Measurements from ENCODE around the gene SGCA. TPM values are rescaled to one million over a fixed set of nuclear protein-coding genes. Genes with fewer than 3 reads are reported as not detected.

The SGCA gene
- total and polyA plus RNA-seq, 10 of the 15 experiments (the other 5 are each of a cell fraction or from before 2014, with no cell fraction given) = 0.13 to 2.2 (median 0.50) TPM; not detected in 2

DNA sequence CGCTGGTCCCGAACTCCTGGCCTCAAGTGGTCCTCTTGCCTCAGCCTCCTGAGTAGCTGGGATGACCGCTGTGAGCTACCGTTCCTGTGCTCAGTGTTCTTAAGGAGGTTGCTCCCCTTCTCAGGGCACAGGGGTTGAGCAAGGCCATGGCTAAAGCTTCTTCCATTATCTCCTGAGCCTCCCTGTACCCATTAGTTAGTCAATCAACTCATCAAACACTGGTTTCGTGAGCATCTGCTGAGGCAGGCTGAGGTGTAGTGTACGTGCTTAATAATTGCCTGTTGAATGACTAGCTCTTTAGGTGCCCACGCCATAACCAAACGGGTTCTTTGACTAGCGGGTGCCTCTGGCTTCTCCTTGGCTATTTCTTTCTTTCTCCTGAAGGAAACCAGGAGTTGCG, 11.7 kb downstream of the SGCA start:
- Histone ChIP-seq H3K4me3 (no peak overlapping the region), H2AFZ (ENCODE audit: control insufficient read depth, low read depth, low read length) (no peak overlapping the region), H3K9me3 (replicated peaks; ENCODE audit: control insufficient read depth, insufficient read depth, low read length) (no peaks in the 10 kb centered on the region), H3K36me3 (ENCODE audit: control insufficient read depth in 2 of 2, insufficient read depth in 2 of 2, low read length in 1 of 2) (no peaks in the 10 kb centered on the region; a peak in 1 of 4 replicates), H3K9ac (ENCODE audit: control insufficient read depth, insufficient read depth, low read length) (no peak overlapping the region), H3K4me2 (ENCODE audit: control insufficient read depth, insufficient read depth) (no peak overlapping the region), H3K79me2 (ENCODE audit: control insufficient read depth, insufficient read depth, low read length) (no peaks in the 10 kb centered on the region), H3K27me3 (replicated peaks in 1 of 2; ENCODE audit: control insufficient read depth in 2 of 2, insufficient read depth in 2 of 2, low read length in 1 of 2) (no peaks in the 10 kb centered on the region), H3K27ac (ENCODE audit: control insufficient read depth, insufficient read depth) (no peak overlapping the region), H4K20me1 (ENCODE audit: control insufficient read depth, insufficient read depth) (no peaks in the 10 kb centered on the region), H3K4me1 (ENCODE audit: control insufficient read depth, insufficient read depth, low read length) (0 out of 2 replicates have a peak, but pooled peaks cover 3% of the 10 kb centered on the region)
- intact Hi-C loops (cut with micrococcal nuclease; ENCODE audit: unreplicated experiment) = no loop called here
- BruUV-seq (replicated peaks) = no TSS peak
- DNase-seq (ENCODE audit: low read depth, low spot score) (no peak), ATAC-seq (no peak), FAIRE-seq (no peak)
- in situ Hi-C loops (cut with MboI) = no loop called here
- WGBS (ENCODE audit: insufficient coverage, insufficient replicate concordance, low lambda C conversion rate, missing lambda C conversion rate) = 80% methylated on average over 10 of the region's 10 CpGs
- CTCF ChIA-PET = interaction anchor here (0.6 to 17.0 kb wide), 17 partner anchors 8 to 148 kb away, joined by 3 to 514 read pairs (median 5); partner anchors contain the start of gene TMEM92
- POLR2A ChIA-PET = no interaction called here
- SMC1A ChIA-PET (ENCODE audit: uncharacterized antibody, unreplicated experiment) = interaction anchor here (0.6 to 2.6 kb wide), 8 partner anchors 9 to 119 kb away, joined by 3 to 17 read pairs (median 3); no protein-coding TSS in a partner anchor
- RAD21 ChIA-PET (ENCODE audit: unreplicated experiment) = interaction anchor here (0.7 to 2.4 kb wide), 7 partner anchors 8 to 114 kb away, joined by 3 to 16 read pairs (median 3); no protein-coding TSS in a partner anchor
- TF ChIP-seq WRNIP1 (IDR thresholded peaks at IDR 0.05; ENCODE audit: borderline replicate concordance, low read depth, low read length) (no peak), ASH2L (IDR thresholded peaks at IDR 0.05; ENCODE audit: borderline replicate concordance, low read depth) (no peak), SMAD1 (IDR thresholded peaks at IDR 0.05; ENCODE audit: low read depth, partially characterized antibody) (no peak), BCL11A (IDR thresholded peaks at IDR 0.05; ENCODE audit: low read depth, low read length) (no peak), BMI1 (IDR thresholded peaks at IDR 0.05; ENCODE audit: borderline replicate concordance) (no peak), ELK1 (IDR thresholded peaks at IDR 0.05; ENCODE audit: low read depth, low read length) (no peak), EZH2 (IDR thresholded peaks at IDR 0.05; ENCODE audit: borderline replicate concordance, control insufficient read depth, low read depth, low read length) (no peak), SMAD5 (IDR thresholded peaks at IDR 0.05; ENCODE audit: low read depth) (no peak), NFYA (IDR thresholded peaks at IDR 0.05; ENCODE audit: borderline replicate concordance, low read depth, low read length) (no peak), HDAC2 (IDR thresholded peaks at IDR 0.05) (no peak), ATF7 (IDR thresholded peaks at IDR 0.05; ENCODE audit: low read depth) (no peak), MTA3 (IDR thresholded peaks at IDR 0.05; ENCODE audit: borderline replicate concordance, low read length) (no peak), SP1 (IDR thresholded peaks at IDR 0.05; ENCODE audit: low read depth, low read length) (no peak), SREBF1 (IDR thresholded peaks at IDR 0.05; ENCODE audit: low read length) (no peak), TCF3 (IDR thresholded peaks at IDR 0.05; ENCODE audit: borderline replicate concordance, insufficient read depth, low read depth, low read length) (no peak), RUNX3 (IDR thresholded peaks at IDR 0.05; ENCODE audit: low read length) (no peak)
- TF ChIP-seq, protein P1, sequence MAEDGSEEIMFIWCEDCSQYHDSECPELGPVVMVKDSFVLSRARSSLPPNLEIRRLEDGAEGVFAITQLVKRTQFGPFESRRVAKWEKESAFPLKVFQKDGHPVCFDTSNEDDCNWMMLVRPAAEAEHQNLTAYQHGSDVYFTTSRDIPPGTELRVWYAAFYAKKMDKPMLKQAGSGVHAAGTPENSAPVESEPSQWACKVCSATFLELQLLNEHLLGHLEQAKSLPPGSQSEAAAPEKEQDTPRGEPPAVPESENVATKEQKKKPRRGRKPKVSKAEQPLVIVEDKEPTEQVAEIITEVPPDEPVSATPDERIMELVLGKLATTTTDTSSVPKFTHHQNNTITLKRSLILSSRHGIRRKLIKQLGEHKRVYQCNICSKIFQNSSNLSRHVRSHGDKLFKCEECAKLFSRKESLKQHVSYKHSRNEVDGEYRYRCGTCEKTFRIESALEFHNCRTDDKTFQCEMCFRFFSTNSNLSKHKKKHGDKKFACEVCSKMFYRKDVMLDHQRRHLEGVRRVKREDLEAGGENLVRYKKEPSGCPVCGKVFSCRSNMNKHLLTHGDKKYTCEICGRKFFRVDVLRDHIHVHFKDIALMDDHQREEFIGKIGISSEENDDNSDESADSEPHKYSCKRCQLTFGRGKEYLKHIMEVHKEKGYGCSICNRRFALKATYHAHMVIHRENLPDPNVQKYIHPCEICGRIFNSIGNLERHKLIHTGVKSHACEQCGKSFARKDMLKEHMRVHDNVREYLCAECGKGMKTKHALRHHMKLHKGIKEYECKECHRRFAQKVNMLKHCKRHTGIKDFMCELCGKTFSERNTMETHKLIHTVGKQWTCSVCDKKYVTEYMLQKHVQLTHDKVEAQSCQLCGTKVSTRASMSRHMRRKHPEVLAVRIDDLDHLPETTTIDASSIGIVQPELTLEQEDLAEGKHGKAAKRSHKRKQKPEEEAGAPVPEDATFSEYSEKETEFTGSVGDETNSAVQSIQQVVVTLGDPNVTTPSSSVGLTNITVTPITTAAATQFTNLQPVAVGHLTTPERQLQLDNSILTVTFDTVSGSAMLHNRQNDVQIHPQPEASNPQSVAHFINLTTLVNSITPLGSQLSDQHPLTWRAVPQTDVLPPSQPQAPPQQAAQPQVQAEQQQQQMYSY (CRISPR knock-in tag; IDR thresholded peaks at IDR 0.05) = no peak
- TF ChIP-seq, protein P2, sequence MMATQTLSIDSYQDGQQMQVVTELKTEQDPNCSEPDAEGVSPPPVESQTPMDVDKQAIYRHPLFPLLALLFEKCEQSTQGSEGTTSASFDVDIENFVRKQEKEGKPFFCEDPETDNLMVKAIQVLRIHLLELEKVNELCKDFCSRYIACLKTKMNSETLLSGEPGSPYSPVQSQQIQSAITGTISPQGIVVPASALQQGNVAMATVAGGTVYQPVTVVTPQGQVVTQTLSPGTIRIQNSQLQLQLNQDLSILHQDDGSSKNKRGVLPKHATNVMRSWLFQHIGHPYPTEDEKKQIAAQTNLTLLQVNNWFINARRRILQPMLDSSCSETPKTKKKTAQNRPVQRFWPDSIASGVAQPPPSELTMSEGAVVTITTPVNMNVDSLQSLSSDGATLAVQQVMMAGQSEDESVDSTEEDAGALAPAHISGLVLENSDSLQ (IDR thresholded peaks at IDR 0.05) = no peak
- TF ChIP-seq, protein P3, sequence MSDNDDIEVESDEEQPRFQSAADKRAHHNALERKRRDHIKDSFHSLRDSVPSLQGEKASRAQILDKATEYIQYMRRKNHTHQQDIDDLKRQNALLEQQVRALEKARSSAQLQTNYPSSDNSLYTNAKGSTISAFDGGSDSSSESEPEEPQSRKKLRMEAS (IDR thresholded peaks at IDR 0.05; ENCODE audit: low read depth, low read length) = no peak

All from GM12878 (cell line).